Measurements from ENCODE around the gene ALKAL2. TPM values are rescaled to one million over a fixed set of nuclear protein-coding genes. Genes with fewer than 3 reads are reported as not detected.

Gene ALKAL2
- total and polyA plus RNA-seq, 3 donors from 2014 or later: 29.6 to 69.4 (median 46.9) TPM

- no peak for DNase-seq
- no peak overlapping the region for H3K27ac ChIP-seq
- no peaks in the 10 kb centered on the region for H3K9me3 ChIP-seq
- H3K4me3 ChIP-seq: no peak overlapping the region
- no peaks in the 10 kb centered on the region for H3K4me1 ChIP-seq
- H3K36me3 ChIP-seq (ENCODE audit: low read depth, missing control alignments): no peaks in the 10 kb centered on the region
- intact Hi-C loops (cut with DNase I; ENCODE audit: low total_unique reads): no loop called here
- no peaks in the 10 kb centered on the region for H3K27me3 ChIP-seq
- 88 to 89% methylated on average over 6 of the region's 6 CpGs for WGBS, 2 donors
- TF ChIP-seq POLR2A (IDR thresholded peaks at IDR 0.05) (no peak), CTCF (IDR thresholded peaks at IDR 0.05) (no peak)
These were observed 35.8 kb downstream of the ALKAL2 start for GRCh38 chr2:252001-252602.

GRCh38 chr2:249538-250042 is 38.3 kb downstream of the ALKAL2 start:
- Histone ChIP-seq H3K36me3 (ENCODE audit: low read depth, missing control alignments) (no peaks in the 10 kb centered on the region), H3K9me3 (no peaks in the 10 kb centered on the region), H3K27me3 (no peaks in the 10 kb centered on the region), H3K4me1 (no peaks in the 10 kb centered on the region), H3K4me3 (no peak overlapping the region), H3K27ac (no peak overlapping the region)
- no peak for DNase-seq
- TF ChIP-seq POLR2A (IDR thresholded peaks at IDR 0.05) (no peak), CTCF (IDR thresholded peaks at IDR 0.05) (no peak)
- WGBS, 2 donors: 92 to 93% methylated on average over 15 of the region's 15 CpGs
- intact Hi-C loops (cut with DNase I; ENCODE audit: low total_unique reads): no loop called here

- no peaks in the 10 kb centered on the region for H3K4me1 ChIP-seq
- no peaks in the 10 kb centered on the region for H3K27me3 ChIP-seq
- H3K27ac ChIP-seq: no peak overlapping the region
- TF ChIP-seq CTCF (IDR thresholded peaks at IDR 0.05): no peak
- no peak for TF ChIP-seq POLR2A (IDR thresholded peaks at IDR 0.05)
- WGBS, 2 donors: 90% methylated on average over 2 of the region's 2 CpGs
- intact Hi-C loops (cut with DNase I; ENCODE audit: low total_unique reads): no loop called here
- DNase-seq: no peak
- no peaks in the 10 kb centered on the region for H3K36me3 ChIP-seq (ENCODE audit: low read depth, missing control alignments)
- no peaks in the 10 kb centered on the region for H3K9me3 ChIP-seq
- no peak overlapping the region for H3K4me3 ChIP-seq
These were observed 39.2 kb downstream of the ALKAL2 start for GRCh38 chr2:248724-249123.

- Histone ChIP-seq H3K36me3 (ENCODE audit: low read depth, missing control alignments) (no peaks in the 10 kb centered on the region), H3K4me3 (no peak overlapping the region), H3K27me3 (no peaks in the 10 kb centered on the region), H3K9me3 (no peaks in the 10 kb centered on the region), H3K4me1 (no peaks in the 10 kb centered on the region), H3K27ac (no peak overlapping the region)
- DNase-seq: peak; percentile 21
- WGBS, 2 donors: 72 to 75% methylated on average over 6 of the region's 6 CpGs
- intact Hi-C loops (cut with DNase I; ENCODE audit: low total_unique reads): no loop called here
- TF ChIP-seq POLR2A (IDR thresholded peaks at IDR 0.05) (no peak), CTCF (IDR thresholded peaks at IDR 0.05) (peak in 1 of 3 experiments; percentile 53)
These were observed 41.3 kb downstream of the ALKAL2 start for GRCh38 chr2:246489-247144.
